ENCODE results near the gene MAPKAPK2.

Gene MAPKAPK2

DNA sequence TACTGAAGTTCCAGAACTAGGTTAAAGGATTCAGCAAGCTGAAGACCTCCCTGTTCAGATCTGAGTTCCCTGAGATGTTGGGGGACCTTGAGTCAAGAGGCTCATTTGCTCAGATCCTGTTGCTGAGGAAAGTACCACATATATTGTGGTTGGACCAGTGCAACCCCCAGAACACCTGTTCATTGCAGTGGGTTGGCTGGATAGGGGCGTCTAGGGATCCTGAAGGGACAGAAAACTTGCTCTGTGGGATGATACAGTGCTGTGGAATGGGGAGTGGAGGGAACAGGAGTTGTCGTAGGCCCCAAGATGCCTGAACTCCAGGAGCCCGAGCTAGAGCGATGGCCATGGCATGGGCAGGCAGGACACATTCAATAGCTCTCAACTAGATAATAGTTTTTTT, 24.6 kb upstream of the MAPKAPK2 start:
- H3K9me3 ChIP-seq (ENCODE audit: insufficient read depth, low read depth, low read length), result no peaks in the 10 kb centered on the region
- TF ChIP-seq, protein P1, sequence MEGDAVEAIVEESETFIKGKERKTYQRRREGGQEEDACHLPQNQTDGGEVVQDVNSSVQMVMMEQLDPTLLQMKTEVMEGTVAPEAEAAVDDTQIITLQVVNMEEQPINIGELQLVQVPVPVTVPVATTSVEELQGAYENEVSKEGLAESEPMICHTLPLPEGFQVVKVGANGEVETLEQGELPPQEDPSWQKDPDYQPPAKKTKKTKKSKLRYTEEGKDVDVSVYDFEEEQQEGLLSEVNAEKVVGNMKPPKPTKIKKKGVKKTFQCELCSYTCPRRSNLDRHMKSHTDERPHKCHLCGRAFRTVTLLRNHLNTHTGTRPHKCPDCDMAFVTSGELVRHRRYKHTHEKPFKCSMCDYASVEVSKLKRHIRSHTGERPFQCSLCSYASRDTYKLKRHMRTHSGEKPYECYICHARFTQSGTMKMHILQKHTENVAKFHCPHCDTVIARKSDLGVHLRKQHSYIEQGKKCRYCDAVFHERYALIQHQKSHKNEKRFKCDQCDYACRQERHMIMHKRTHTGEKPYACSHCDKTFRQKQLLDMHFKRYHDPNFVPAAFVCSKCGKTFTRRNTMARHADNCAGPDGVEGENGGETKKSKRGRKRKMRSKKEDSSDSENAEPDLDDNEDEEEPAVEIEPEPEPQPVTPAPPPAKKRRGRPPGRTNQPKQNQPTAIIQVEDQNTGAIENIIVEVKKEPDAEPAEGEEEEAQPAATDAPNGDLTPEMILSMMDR (conservative IDR thresholded peaks at IDR 0.05; ENCODE audit: low read length), result no peak
- no peak for TF ChIP-seq EZH2phosphoT487 (IDR thresholded peaks at IDR 0.05; ENCODE audit: borderline replicate concordance)
- 0 out of 2 replicates have a peak, but pooled peaks cover 4% of the 10 kb centered on the region for H3F3A ChIP-seq (ENCODE audit: low read depth)
- H4K20me1 ChIP-seq (ENCODE audit: insufficient read depth, low read length, poor library complexity, severe bottlenecking), result no peaks in the 10 kb centered on the region
- H3K4me2 ChIP-seq (ENCODE audit: low read depth, low read length, poor library complexity, severe bottlenecking), result no peak overlapping the region
- H2AFZ ChIP-seq (ENCODE audit: low read length), result no peak overlapping the region
- no peaks in the 10 kb centered on the region for H3K9me2 ChIP-seq (replicated peaks; ENCODE audit: low read depth, low read length)
- peaks cover 46% of the 10 kb centered on the region for H3K4me1 ChIP-seq (ENCODE audit: insufficient read depth, low read length, poor library complexity, severe bottlenecking)
- no peaks in the 10 kb centered on the region for H3K79me2 ChIP-seq (ENCODE audit: insufficient read depth, low read length)
- H3K9ac ChIP-seq (ENCODE audit: low read depth, low read length, poor library complexity, severe bottlenecking), result peak overlapping the region; percentile 14
- no peaks in the 10 kb centered on the region for H3K27me3 ChIP-seq (ENCODE audit: insufficient read depth, low read length, poor library complexity, severe bottlenecking)
- no peaks in the 10 kb centered on the region for H3K36me3 ChIP-seq (ENCODE audit: insufficient read depth, low read length)
- no peak overlapping the region for H3K4me3 ChIP-seq (ENCODE audit: low read length, poor library complexity, severe bottlenecking)

DNA sequence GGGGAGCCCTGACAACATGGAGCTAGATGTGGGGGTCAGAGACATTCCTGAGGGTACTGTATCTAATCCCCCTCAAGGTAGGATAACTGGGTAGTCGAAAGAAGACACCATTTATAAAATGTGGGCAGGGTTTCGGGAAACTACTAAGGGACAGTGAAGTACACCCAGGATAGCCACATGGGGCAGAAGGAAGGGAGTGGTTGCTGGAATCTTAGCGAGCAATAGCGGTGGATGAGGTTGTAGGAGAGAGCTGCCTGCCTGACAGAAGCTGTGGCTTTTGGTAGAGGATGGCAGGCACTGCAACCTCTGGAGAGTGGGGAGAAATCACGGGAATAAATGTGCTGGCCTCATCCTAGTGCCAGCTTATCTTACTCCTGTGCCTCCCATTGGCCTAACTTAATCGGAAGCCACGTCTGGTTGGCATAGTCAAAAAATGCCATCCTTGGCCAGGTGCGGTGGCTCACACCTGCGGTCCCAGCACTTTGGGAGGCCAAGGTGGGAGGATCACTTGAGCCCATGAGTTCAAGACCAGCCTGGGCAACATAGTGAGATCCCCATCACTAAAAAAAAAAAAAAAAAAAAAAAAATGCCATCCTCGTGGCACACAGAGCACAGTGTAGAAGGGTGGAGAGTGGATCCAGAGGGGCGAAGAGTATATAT, 23.4 kb upstream of the MAPKAPK2 start:
- H3K9me2 ChIP-seq (replicated peaks; ENCODE audit: low read depth, low read length), result no peaks in the 10 kb centered on the region
- no peaks in the 10 kb centered on the region for H3K79me2 ChIP-seq (ENCODE audit: insufficient read depth, low read length)
- H4K20me1 ChIP-seq (ENCODE audit: insufficient read depth, low read length, poor library complexity, severe bottlenecking), result no peaks in the 10 kb centered on the region
- peaks cover 46% of the 10 kb centered on the region for H3K4me1 ChIP-seq (ENCODE audit: insufficient read depth, low read length, poor library complexity, severe bottlenecking)
- H3K4me3 ChIP-seq (ENCODE audit: low read length, poor library complexity, severe bottlenecking), result no peak overlapping the region
- no peak overlapping the region for H2AFZ ChIP-seq (ENCODE audit: low read length)
- 0 out of 2 replicates have a peak, but pooled peaks cover 4% of the 10 kb centered on the region for H3F3A ChIP-seq (ENCODE audit: low read depth)
- H3K27me3 ChIP-seq (ENCODE audit: insufficient read depth, low read length, poor library complexity, severe bottlenecking), result no peaks in the 10 kb centered on the region
- no peak overlapping the region for H3K9ac ChIP-seq (ENCODE audit: low read depth, low read length, poor library complexity, severe bottlenecking)
- H3K4me2 ChIP-seq (ENCODE audit: low read depth, low read length, poor library complexity, severe bottlenecking), result no peak overlapping the region
- no peaks in the 10 kb centered on the region for H3K9me3 ChIP-seq (ENCODE audit: insufficient read depth, low read depth, low read length)
- TF ChIP-seq, protein P1 (conservative IDR thresholded peaks at IDR 0.05; ENCODE audit: low read length), result no peak
- no peak for TF ChIP-seq EZH2phosphoT487 (IDR thresholded peaks at IDR 0.05; ENCODE audit: borderline replicate concordance)
- H3K36me3 ChIP-seq (ENCODE audit: insufficient read depth, low read length), result no peaks in the 10 kb centered on the region

DNA sequence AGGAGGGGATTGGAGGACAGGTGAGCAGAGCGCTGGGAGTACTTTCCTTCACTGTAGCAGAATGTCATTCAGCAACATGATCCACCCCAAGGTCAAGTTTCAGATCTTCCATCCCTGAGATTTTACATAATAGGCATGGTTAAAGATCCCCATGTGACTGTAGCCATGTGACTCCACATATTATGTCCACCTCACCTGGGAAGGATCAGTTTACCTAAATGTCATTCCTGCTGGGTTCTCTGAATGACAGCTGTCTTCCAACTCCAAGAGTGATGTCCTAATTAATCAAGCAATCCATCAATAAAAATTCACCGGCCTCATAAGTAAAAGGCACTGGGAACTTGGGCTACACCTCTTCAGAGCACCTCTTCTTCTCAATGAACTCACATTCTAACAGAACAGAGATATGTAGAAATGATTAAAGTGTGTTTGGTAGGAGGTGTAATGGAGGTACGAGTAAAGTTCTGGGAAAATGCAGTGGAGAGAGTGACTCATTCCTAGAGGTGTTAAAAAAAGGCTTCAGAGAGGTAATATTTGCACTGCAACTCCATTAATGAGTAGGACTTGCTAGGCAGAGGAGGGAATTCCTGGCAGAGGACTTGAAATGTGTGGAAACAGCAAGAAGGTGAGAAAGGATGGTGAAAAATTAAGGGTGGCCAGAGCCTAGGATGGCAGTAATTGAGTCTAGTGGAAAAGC, 22.2 kb upstream of the MAPKAPK2 start:
- Histone ChIP-seq H2AFZ (ENCODE audit: low read length) (no peak overlapping the region), H3K36me3 (ENCODE audit: insufficient read depth, low read length) (no peaks in the 10 kb centered on the region), H3K79me2 (ENCODE audit: insufficient read depth, low read length) (no peaks in the 10 kb centered on the region), H3K4me3 (ENCODE audit: low read length, poor library complexity, severe bottlenecking) (no peak overlapping the region), H3K9me3 (ENCODE audit: insufficient read depth, low read depth, low read length) (no peaks in the 10 kb centered on the region), H3K4me1 (ENCODE audit: insufficient read depth, low read length, poor library complexity, severe bottlenecking) (peaks cover 42% of the 10 kb centered on the region), H3K27me3 (ENCODE audit: insufficient read depth, low read length, poor library complexity, severe bottlenecking) (no peaks in the 10 kb centered on the region), H3K9ac (ENCODE audit: low read depth, low read length, poor library complexity, severe bottlenecking) (no peak overlapping the region), H3F3A (ENCODE audit: low read depth) (0 out of 2 replicates have a peak, but pooled peaks cover under 1% of the 10 kb centered on the region), H3K9me2 (replicated peaks; ENCODE audit: low read depth, low read length) (no peaks in the 10 kb centered on the region), H4K20me1 (ENCODE audit: insufficient read depth, low read length, poor library complexity, severe bottlenecking) (no peaks in the 10 kb centered on the region), H3K4me2 (ENCODE audit: low read depth, low read length, poor library complexity, severe bottlenecking) (no peak overlapping the region)
- no peak for TF ChIP-seq EZH2phosphoT487 (IDR thresholded peaks at IDR 0.05; ENCODE audit: borderline replicate concordance)
- TF ChIP-seq, protein P1 (conservative IDR thresholded peaks at IDR 0.05; ENCODE audit: low read length), result no peak

Data from Loucy (cell line).